GM21786 (cell line): ENCODE data around the gene IL1RAPL1.
"Not testable (repeated sequence)": the region's sequence is repeated elsewhere in the genome, so short reads cannot be mapped to it uniquely, and the experiment has no call there.

ENCODE experiments used
- ATAC-seq: cut with Tn5 transposase; IDR thresholded peaks from one replicate; pipeline ENCODE4 v1.9.1; 2021; ENCODE audit not compliant: unreplicated experiment

The IL1RAPL1 gene

DNA sequence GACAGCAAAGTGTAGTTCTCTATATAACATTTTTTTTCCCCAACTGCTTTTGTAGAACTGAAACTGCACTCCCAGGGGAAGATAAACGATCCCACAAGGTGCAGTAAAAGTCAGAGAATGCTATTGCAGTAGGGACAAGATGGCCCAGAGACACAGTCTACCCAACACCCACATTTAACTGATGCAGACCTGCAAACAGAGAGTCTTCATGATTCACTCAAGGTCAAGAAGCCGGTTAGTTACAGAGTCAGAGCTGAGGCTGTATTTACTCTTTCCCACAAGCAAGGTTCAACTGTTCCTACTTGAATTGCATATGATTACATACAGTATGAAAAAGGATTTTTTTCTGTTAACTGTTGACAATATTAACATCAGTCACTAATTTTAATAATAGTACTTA is 654.6 kb downstream of the IL1RAPL1 start:
- no peak for ATAC-seq

GRCh38 chrX:29242856-29243255 is 655.6 kb downstream of the IL1RAPL1 start:
- no peak for ATAC-seq

- no peak for ATAC-seq
Observed at GRCh38 chrX:29243942-29244341, 656.7 kb downstream of the IL1RAPL1 start.

- no peak for ATAC-seq
Observed at GRCh38 chrX:29254515-29254914, 667.3 kb downstream of the IL1RAPL1 start.

DNA sequence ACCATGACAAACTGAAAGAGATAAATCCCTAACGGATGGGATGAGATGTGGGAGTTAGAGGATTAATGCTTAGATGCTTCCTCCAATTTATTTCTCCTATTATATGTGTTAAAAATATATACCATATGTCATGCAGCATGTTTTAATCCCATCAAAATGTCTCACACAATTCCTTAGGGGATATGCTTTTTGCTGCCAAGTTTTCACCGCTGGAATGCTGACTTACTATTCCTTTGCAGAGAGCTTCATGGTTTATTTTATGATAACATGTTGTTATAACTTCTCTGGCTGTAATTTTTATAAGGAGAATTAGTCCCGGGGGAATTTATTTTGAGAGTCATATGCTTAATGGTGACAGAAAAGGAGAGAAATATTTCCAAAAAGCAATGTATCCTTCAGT is 670.3 kb downstream of the IL1RAPL1 start:
- ATAC-seq, result no peak

GRCh38 chrX:29269390-29269789 is 682.1 kb downstream of the IL1RAPL1 start:
- no peak for ATAC-seq

DNA sequence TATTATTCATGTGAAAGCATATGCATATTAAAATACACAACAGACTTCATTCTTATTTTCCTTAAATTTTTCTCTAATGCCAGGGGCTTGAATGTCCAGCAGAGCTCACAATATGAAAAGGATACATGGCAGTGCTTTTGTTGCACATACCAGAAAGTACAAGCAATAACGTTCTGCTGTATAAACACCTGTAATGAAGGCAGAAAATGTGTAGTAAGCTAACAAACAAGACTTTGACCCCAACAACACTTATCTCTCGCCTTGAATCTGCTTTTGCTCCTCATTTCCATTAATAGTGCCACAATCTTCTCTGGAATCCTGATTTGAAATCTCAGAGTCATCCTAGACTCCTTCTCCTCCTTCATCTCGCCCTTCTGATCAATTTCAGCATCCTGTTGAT is 687.3 kb downstream of the IL1RAPL1 start:
- no peak for ATAC-seq

GRCh38 chrX:29275928-29276327 is 688.7 kb downstream of the IL1RAPL1 start:
- no peak for ATAC-seq

GRCh38 chrX:29281078-29281742 is 694.0 kb downstream of the IL1RAPL1 start:
- no peak for ATAC-seq

- ATAC-seq, result no peak
Observed at GRCh38 chrX:29285664-29286063, 698.4 kb downstream of the IL1RAPL1 start.

DNA sequence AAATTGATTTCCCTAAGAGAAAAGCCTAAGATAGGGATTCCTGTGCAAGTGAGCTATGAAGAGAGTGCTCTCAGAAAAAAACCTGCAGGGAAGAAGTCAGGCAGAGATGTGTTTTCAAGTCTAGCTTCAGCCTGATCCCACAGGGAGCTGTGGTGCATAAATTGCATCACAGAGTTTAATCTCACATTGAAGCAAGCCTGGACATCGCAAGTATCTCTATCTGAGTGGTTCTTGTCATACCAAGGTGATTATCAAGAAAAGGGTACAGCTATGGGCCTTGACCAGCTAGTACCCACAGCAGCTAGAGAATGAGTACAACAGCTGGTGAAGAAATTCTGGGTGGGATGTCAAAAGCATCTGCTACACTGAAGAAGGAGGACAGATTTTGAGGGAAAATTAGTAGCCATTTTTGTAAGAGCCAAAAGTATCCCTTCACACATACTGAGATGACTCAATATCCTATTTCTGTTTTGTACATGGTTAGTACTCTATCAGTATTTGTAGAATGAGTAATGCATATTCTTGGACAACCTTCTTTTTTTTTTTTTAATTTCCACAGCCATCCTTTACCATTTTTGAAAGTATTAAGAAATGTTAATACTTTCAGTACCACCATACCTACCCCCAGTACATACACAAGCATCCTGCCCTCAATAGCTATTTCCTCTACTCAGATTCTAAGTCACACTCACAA is 708.9 kb downstream of the IL1RAPL1 start:
- ATAC-seq, result no peak

DNA sequence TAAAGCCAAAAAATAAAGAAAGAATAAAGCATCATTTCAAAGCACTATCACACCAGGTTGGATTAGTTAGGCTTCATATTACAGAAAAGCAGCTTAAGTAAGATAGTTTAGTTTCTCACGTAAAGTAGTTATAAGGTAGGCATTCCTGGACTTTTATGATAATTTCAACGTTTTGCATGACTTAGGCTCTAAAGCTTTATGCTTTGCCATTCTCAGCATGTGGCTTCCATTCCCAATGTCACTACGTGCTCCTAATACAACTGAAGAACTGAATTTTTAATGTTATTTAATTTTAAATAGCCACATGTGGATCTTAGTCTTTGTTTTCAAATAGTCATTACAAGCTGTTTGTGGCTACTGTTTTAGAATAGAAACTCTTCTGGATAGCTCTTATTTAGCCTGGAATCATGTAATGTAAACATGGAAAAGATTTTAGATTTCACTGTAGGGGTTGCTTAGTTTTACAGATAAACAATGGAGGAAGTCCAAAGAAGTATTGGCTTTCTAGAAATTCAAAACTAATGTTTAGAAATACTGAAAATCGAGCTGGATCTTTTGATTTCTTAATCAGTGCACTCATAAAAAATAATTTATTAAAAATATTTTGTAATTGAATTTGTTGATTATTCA is 710.0 kb downstream of the IL1RAPL1 start:
- no peak for ATAC-seq

DNA sequence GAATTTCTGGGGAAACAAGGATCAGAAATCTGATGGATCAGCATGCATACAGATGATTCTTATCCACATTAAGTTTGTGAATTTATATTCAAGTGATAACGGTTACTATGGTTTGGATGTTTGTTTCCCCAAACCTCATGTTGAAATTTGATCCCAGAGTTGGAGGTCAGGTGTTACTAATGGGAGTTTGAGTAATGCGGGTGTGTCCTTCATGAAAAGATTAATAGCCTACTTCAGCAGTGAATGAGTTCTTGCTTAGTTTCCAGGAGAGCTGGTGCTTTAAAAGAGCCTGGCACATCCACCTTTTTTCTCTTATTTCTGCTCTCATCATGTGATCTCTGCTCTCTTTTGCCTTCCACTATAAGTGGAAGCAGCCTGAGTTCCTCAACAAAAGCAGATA is 712.4 kb downstream of the IL1RAPL1 start:
- no peak for ATAC-seq

GRCh38 chrX:29308726-29309125 is 721.5 kb downstream of the IL1RAPL1 start:
- ATAC-seq, result no peak

- ATAC-seq, result no peak
Observed at GRCh38 chrX:29315931-29316330, 728.7 kb downstream of the IL1RAPL1 start.

- no peak for ATAC-seq
Observed at GRCh38 chrX:29318012-29318411, 730.8 kb downstream of the IL1RAPL1 start.

DNA sequence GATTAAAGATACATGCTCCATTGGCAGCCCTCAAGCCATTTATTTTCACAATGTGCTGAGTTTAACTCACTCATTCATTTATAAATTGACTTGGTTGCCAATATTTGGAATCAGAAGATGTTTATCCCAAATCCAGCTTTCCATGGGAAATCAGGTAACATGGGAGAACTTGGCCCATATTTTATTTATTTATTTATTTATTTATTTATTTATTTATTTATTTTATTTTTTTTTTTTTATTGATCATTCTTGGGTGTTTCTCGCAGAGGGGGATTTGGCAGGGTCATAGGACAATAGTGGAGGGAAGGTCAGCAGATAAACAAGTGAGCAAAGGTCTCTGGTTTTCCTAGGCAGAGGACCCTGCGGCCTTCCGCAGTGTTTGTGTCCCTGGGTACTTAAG is 745.2 kb downstream of the IL1RAPL1 start:
- not testable (repeated sequence) for ATAC-seq

DNA sequence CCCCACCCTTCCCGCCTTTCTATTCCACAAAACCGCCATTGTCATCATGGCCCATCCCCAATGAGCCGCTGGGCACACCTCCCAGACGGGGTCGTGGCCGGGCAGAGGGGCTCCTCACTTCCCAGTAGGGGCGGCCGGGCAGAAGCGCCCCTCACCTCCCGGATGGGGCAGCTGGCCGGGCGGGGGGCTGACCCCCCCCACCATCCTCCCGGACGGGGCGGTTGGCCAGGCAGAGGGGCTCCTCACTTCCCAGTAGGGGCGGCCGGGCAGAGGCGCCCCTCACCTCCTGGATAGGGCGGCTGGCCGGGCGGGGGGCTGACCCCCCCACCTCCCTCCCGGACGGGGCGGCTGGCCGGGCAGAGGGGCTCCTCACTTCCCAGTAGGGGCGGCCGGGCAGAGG is 745.8 kb downstream of the IL1RAPL1 start:
- not testable (repeated sequence) for ATAC-seq

GRCh38 chrX:29348288-29348687 is 761.0 kb downstream of the IL1RAPL1 start:
- no peak for ATAC-seq

GRCh38 chrX:29359276-29359675 is 772.0 kb downstream of the IL1RAPL1 start:
- ATAC-seq, result no peak

DNA sequence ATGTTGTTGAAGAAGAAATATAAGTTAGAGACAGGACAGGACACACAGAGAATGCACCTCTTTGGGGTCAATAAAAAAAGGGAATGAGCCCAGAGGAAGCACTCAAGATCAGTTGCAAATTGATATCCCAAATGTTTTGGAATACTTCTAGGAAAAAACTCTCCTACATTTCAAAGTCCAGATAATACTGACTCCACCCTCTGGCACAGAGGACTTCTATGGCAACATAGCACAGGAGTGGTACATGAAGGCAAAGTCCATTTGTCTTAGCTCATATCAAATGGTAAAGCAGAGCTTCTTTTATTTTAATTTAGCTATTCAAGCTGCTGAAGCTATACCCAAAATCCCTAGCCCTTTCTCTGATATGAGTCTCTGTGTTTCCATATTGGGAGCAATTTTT is 787.5 kb downstream of the IL1RAPL1 start:
- not testable (repeated sequence) for ATAC-seq

- ATAC-seq, result no peak
Observed at GRCh38 chrX:29376584-29376983, 789.3 kb downstream of the IL1RAPL1 start.
